ENCODE measurements around the gene DAB2.

DNA sequence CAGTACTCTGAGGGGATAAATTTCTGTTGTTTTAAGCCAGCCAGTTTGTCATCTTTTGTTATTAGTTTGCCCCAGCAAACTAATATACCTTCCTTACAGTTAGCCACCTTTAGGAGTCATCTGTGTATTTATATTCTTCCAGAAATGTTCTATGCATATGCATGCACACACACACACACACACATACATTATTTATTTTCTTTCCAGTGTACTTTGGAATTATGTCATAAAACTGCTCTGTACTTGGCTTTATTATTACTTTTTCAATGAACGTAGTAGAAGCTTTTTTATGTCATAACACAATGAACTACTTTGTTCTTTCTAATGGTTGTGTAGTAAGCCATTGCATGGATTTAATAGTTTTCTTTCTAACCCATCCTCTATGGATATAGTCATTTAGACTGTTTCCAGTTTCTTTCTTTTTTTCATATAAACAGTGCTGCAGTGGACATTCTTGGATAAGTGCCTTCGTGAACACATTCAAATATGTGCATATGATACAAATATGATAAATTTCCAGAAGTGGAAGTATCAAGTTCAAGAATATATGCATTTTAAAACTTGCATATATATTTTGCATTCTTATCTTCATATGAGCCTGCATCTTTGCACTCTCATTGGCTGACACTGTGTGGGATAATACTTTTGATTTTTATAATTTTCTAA, 26.6 kb upstream of the DAB2 start:
- TF ChIP-seq, protein P1, sequence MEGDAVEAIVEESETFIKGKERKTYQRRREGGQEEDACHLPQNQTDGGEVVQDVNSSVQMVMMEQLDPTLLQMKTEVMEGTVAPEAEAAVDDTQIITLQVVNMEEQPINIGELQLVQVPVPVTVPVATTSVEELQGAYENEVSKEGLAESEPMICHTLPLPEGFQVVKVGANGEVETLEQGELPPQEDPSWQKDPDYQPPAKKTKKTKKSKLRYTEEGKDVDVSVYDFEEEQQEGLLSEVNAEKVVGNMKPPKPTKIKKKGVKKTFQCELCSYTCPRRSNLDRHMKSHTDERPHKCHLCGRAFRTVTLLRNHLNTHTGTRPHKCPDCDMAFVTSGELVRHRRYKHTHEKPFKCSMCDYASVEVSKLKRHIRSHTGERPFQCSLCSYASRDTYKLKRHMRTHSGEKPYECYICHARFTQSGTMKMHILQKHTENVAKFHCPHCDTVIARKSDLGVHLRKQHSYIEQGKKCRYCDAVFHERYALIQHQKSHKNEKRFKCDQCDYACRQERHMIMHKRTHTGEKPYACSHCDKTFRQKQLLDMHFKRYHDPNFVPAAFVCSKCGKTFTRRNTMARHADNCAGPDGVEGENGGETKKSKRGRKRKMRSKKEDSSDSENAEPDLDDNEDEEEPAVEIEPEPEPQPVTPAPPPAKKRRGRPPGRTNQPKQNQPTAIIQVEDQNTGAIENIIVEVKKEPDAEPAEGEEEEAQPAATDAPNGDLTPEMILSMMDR (conservative IDR thresholded peaks at IDR 0.05; ENCODE audit: low read length): no peak
- TF ChIP-seq EZH2phosphoT487 (IDR thresholded peaks at IDR 0.05; ENCODE audit: borderline replicate concordance, low read depth, low read length): no peak
